ENCODE results near the gene PHLPP2.

Gene PHLPP2

GRCh38 chr16:71722801-71723536, 1.5 kb downstream of the PHLPP2 start:
- DNase-seq (ENCODE audit: low read depth) = peak; percentile 3
- no peak for TF ChIP-seq CTCF (IDR thresholded peaks at IDR 0.05; ENCODE audit: low read depth, low read length, missing control alignments)
- in situ Hi-C loops (cut with HindIII; ENCODE audit: low sequenced_read_pairs) = no loop called here
- H3K4me3 ChIP-seq (ENCODE audit: low read depth, low read length) = peak overlapping the region; percentile 84

GRCh38 chr16:71721066-71721740, 3.3 kb downstream of the PHLPP2 start:
- TF ChIP-seq CTCF (IDR thresholded peaks at IDR 0.05; ENCODE audit: low read depth, low read length, missing control alignments) = no peak
- no peak for DNase-seq (ENCODE audit: low read depth)
- in situ Hi-C loops (cut with HindIII; ENCODE audit: low sequenced_read_pairs) = no loop called here
- H3K4me3 ChIP-seq (ENCODE audit: low read depth, low read length) = no peak overlapping the region

GRCh38 chr16:71712501-71712900, 12.0 kb downstream of the PHLPP2 start:
- no peak overlapping the region for H3K4me3 ChIP-seq (ENCODE audit: low read depth, low read length)
- in situ Hi-C loops (cut with HindIII; ENCODE audit: low sequenced_read_pairs) = no loop called here
- DNase-seq (ENCODE audit: low read depth) = no peak
- TF ChIP-seq CTCF (IDR thresholded peaks at IDR 0.05; ENCODE audit: low read depth, low read length, missing control alignments) = no peak

GRCh38 chr16:71711789-71712188, 12.7 kb downstream of the PHLPP2 start:
- no peak for TF ChIP-seq CTCF (IDR thresholded peaks at IDR 0.05; ENCODE audit: low read depth, low read length, missing control alignments)
- no peak overlapping the region for H3K4me3 ChIP-seq (ENCODE audit: low read depth, low read length)
- in situ Hi-C loops (cut with HindIII; ENCODE audit: low sequenced_read_pairs) = no loop called here
- DNase-seq (ENCODE audit: low read depth) = no peak

- in situ Hi-C loops (cut with HindIII; ENCODE audit: low sequenced_read_pairs) = no loop called here
- no peak for TF ChIP-seq CTCF (IDR thresholded peaks at IDR 0.05; ENCODE audit: low read depth, low read length, missing control alignments)
- no peak for DNase-seq (ENCODE audit: low read depth)
- H3K4me3 ChIP-seq (ENCODE audit: low read depth, low read length) = no peak overlapping the region
These were observed 15.2 kb downstream of the PHLPP2 start for GRCh38 chr16:71709229-71709781.

- no peak for TF ChIP-seq CTCF (IDR thresholded peaks at IDR 0.05; ENCODE audit: low read depth, low read length, missing control alignments)
- no peak for DNase-seq (ENCODE audit: low read depth)
- in situ Hi-C loops (cut with HindIII; ENCODE audit: low sequenced_read_pairs) = no loop called here
- no peak overlapping the region for H3K4me3 ChIP-seq (ENCODE audit: low read depth, low read length)
These were observed 15.8 kb downstream of the PHLPP2 start for GRCh38 chr16:71708696-71709095.
